Breast epithelium (tissue), 3 donors: Measurements from ENCODE around the gene TGFBR3.

Source experiments
- CTCF ChIP-seq, 3 donors: fragments of 450-650 bp; IDR thresholded peaks; one replicate each; pipeline ENCODE4 v1.5.1; 2016 to 2017; ENCODE audit warnings: antibody characterized with exemption in 3 of 3, mild to moderate bottlenecking in 3 of 3, moderate library complexity in 3 of 3
- POLR2A ChIP-seq: fragments of 450-650 bp; IDR thresholded peaks from one replicate; pipeline ENCODE4 v1.6.1; 2016; ENCODE audit warnings: antibody characterized with exemption, mild to moderate bottlenecking, moderate library complexity

- TF ChIP-seq CTCF (IDR thresholded peaks at IDR 0.05) (no peak), POLR2A (no peak)
These were observed 34.0 kb upstream of the TGFBR3 start for GRCh38 chr1:91919962-91920361.
